Right lobe of liver (tissue), 4 donors: ENCODE measurements around the gene PBLD.

ENCODE experiments used
- POLR2A ChIP-seq: fragments of 450-650 bp; IDR thresholded peaks from one replicate; pipeline ENCODE4 v1.6.1; 2017; ENCODE audit warnings: antibody characterized with exemption, mild to moderate bottlenecking
- TF ChIP-seq, protein P1 (sequence below), 4 donors: fragments of 200-600 bp in 3 of 4; fragments of 450-650 bp in 1 of 4; IDR thresholded peaks; one replicate each; pipeline versions ENCODE4 v1.5.1 to v1.8.0; 2016 to 2022; ENCODE audit warnings: antibody characterized with exemption in 4 of 4, mild to moderate bottlenecking in 2 of 4
- donor health status: DM: no; HTN: no; CAD: no.
- donor health status: DM: no; HTN: no; CAD: no.
- donor health status: DM: no; HTN: yes; CAD: no.

GRCh38 chr10:68269562-68270290, 63.0 kb downstream of the PBLD start:
- TF ChIP-seq, protein P1, sequence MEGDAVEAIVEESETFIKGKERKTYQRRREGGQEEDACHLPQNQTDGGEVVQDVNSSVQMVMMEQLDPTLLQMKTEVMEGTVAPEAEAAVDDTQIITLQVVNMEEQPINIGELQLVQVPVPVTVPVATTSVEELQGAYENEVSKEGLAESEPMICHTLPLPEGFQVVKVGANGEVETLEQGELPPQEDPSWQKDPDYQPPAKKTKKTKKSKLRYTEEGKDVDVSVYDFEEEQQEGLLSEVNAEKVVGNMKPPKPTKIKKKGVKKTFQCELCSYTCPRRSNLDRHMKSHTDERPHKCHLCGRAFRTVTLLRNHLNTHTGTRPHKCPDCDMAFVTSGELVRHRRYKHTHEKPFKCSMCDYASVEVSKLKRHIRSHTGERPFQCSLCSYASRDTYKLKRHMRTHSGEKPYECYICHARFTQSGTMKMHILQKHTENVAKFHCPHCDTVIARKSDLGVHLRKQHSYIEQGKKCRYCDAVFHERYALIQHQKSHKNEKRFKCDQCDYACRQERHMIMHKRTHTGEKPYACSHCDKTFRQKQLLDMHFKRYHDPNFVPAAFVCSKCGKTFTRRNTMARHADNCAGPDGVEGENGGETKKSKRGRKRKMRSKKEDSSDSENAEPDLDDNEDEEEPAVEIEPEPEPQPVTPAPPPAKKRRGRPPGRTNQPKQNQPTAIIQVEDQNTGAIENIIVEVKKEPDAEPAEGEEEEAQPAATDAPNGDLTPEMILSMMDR (IDR thresholded peaks at IDR 0.05) = no peak
- TF ChIP-seq POLR2A = no peak
